HL-60/S4 treated with retinoic acid at 250 ng/mL for 4 days and 3 days (cell line): Measurements from ENCODE around the gene ZBTB4.
"Not testable (repeated sequence)": the region's sequence is repeated elsewhere in the genome, so short reads cannot be mapped to it uniquely, and the experiment has no call there.

Experiments
- in situ Hi-C: fragments of 300-500 bp; cut with MboI; formaldehyde crosslinking; loops from 2 replicates; pipeline ENCODE4 v1.7.0; 2022; ENCODE audit warnings: low sequenced_read_pairs

Gene ZBTB4

GRCh38 chr17:7496470-7497183 is 17.2 kb upstream of the ZBTB4 start:
- in situ Hi-C loops: no loop called here

GRCh38 chr17:7495906-7496434 is 16.5 kb upstream of the ZBTB4 start:
- in situ Hi-C loops: no loop called here

GRCh38 chr17:7493941-7494340 is 14.5 kb upstream of the ZBTB4 start:
- in situ Hi-C loops: no loop called here

- in situ Hi-C loops: no loop called here
Measured at GRCh38 chr17:7491583-7491982, 12.2 kb upstream of the ZBTB4 start.

- in situ Hi-C loops: no loop called here
Measured at GRCh38 chr17:7490144-7490543, 10.7 kb upstream of the ZBTB4 start.

- in situ Hi-C loops: no loop called here
Measured at GRCh38 chr17:7486181-7486580, 6.8 kb upstream of the ZBTB4 start.

GRCh38 chr17:7484919-7485377 is 5.5 kb upstream of the ZBTB4 start:
- in situ Hi-C loops: no loop called here

- in situ Hi-C loops: no loop called here
Measured at GRCh38 chr17:7484067-7484918, 4.9 kb upstream of the ZBTB4 start, which contains the start of gene POLR2A. POLR2A (plus strand) TSS chr17:7484366.

- in situ Hi-C loops: no loop called here
Measured at GRCh38 chr17:7483255-7484066, 4.0 kb upstream of the ZBTB4 start.

GRCh38 chr17:7482742-7483088 is 3.3 kb upstream of the ZBTB4 start:
- in situ Hi-C loops: not testable (repeated sequence)

- in situ Hi-C loops: not testable (repeated sequence)
Measured at GRCh38 chr17:7481842-7482741, 2.7 kb upstream of the ZBTB4 start.

- in situ Hi-C loops: not testable (repeated sequence)
Measured at GRCh38 chr17:7481275-7481674, 1.8 kb upstream of the ZBTB4 start, which contains the start of gene SLC35G6. SLC35G6 (plus strand) TSS chr17:7481446; CDS start chr17:7481517, 71 bp downstream.

- in situ Hi-C loops: no loop called here
Measured at GRCh38 chr17:7480089-7480384, 606 bp upstream of the ZBTB4 start.

GRCh38 chr17:7478276-7479212 is 887 bp downstream of the ZBTB4 start:
- in situ Hi-C loops: no loop called here

GRCh38 chr17:7477392-7478275 is 1.8 kb downstream of the ZBTB4 start:
- in situ Hi-C loops: no loop called here

- in situ Hi-C loops: no loop called here
Measured at GRCh38 chr17:7476951-7477350, 2.5 kb downstream of the ZBTB4 start.

GRCh38 chr17:7476494-7476893 is 2.9 kb downstream of the ZBTB4 start:
- in situ Hi-C loops: no loop called here
